Activated CD8-positive, alpha-beta memory T cell treated with anti-CD3 and anti-CD28 coated beads for 4 hours (primary cell): ENCODE measurements around the gene SFR1.
"Not testable (repeated sequence)": the region's sequence is repeated elsewhere in the genome, so short reads cannot be mapped to it uniquely, and the experiment has no call there.

Source experiments
- DNase-seq, 2 donors: peaks; one replicate each; pipeline ENCODE4 v3.0.0-alpha.2; 2020; ENCODE audit warnings: low read depth in 2 of 2

The SFR1 gene

DNA sequence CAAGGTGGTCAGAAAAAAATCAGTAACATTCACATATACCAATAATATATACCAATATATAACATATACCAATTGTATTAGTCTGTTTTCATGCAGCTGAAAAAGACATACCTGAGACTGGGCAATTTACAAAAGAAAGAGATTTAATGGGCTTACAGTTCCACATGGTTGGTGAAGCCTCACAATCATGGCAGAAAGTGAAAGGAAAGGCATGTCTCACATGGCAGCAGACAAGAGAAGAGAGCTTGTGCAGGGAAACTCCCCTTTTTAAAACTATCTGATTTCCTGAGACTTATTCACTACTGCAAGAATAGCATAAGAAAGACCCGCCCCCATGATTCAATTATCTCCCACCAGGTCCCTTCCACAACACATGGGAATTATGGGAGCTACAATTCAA lies 52.2 kb downstream of the SFR1 start:
- DNase-seq, result not testable (repeated sequence)
